HG02763 (cell line): Measurements from ENCODE around the gene BHLHE40.
"Not testable (repeated sequence)": the region's sequence is repeated elsewhere in the genome, so short reads cannot be mapped to it uniquely, and the experiment has no call there.

Experiments used
- ATAC-seq: cut with Tn5 transposase; IDR thresholded peaks from one replicate; pipeline ENCODE4 v1.9.1; 2021; ENCODE audit warnings: mild to moderate bottlenecking, moderate library complexity; ENCODE audit not compliant: unreplicated experiment

BHLHE40 gene

DNA sequence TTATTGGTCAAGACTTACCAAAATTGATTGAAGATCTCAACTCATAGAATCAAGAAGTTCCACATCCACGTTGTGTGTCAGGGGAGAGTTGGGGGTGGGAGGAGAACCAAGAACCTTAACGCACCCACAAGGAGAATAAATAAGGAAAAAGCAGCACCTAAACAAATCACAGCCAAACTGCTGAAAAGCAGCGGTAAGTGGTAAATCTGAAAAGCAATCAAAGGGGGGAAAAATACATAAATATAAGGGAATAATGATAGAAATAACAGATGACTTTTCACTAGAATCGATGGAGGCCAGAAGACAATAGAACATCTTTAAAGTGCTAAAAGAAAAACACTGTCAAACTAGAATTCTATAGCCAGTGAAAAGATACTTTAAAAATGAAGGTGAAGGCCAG, 20.1 kb upstream of the BHLHE40 start:
- no peak for ATAC-seq

- ATAC-seq = not testable (repeated sequence)
Observed at GRCh38 chr3:4961865-4962264, 17.4 kb upstream of the BHLHE40 start.

DNA sequence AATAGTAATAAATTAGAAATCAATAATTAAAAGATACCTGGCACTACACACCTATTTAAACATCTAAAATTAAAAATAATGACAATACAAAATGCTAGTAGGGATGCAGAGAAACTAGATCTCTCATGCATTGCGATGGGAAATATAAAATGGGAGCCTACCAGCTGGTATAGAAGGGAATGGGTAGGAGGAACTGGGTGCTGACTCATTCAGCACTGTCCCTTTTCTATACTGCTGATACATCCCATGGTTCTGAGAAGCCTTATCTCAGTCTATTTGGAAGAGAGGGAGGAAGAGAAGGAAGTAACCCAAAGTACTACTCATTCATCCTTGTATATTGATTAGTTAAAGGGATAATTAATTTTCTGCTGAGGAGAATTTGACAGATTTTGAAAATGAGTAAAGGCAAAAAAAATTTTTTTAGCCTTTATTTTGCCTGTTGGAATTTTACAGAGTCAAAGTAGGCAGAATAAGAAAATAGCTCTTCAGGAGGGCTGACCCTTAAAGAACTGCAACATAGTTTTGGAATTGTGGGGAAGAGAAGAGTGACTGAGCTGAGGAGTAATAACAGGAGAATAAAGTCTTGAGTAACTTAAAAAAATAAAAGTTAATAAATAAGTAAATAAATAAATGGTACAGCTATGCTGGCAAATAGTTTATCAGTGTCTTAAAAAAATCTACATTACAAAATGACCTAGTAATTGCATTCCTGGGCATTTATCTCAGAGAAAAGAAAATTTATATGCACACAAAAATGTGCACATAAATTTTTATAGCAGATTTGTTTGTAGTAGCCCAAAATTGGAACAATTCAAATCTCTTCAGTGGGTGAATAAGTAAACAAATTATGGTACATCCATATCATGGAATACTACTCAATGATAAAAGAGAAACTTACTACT, 15.3 kb upstream of the BHLHE40 start:
- ATAC-seq = no peak

GRCh38 chr3:4966006-4966405, 13.2 kb upstream of the BHLHE40 start:
- not testable (repeated sequence) for ATAC-seq

GRCh38 chr3:4967683-4968082, 11.6 kb upstream of the BHLHE40 start:
- not testable (repeated sequence) for ATAC-seq

- not testable (repeated sequence) for ATAC-seq
Observed at GRCh38 chr3:4971437-4971836, 7.8 kb upstream of the BHLHE40 start.

GRCh38 chr3:4971838-4972237, 7.4 kb upstream of the BHLHE40 start:
- no peak for ATAC-seq

GRCh38 chr3:4972652-4973643, 6.3 kb upstream of the BHLHE40 start:
- no peak for ATAC-seq

DNA sequence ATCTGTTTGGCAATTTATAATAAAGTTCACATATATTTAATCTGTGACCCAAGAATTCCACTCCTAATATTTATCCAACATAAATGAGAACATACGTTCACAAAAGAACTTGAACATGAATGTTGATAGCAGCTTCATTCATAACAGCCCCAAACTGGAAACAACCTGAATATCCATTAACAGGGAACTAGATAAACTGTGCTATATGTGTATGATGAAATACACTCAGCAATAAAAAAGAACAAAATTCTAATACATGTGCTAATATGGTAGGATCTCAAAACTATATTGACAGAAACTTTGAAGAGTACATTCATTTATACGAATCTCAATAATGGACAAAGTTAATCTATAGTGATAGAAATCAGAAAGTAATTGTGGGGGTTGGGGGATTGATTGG, 5.1 kb upstream of the BHLHE40 start:
- no peak for ATAC-seq

GRCh38 chr3:4976109-4976508, 3.1 kb upstream of the BHLHE40 start:
- ATAC-seq = no peak

DNA sequence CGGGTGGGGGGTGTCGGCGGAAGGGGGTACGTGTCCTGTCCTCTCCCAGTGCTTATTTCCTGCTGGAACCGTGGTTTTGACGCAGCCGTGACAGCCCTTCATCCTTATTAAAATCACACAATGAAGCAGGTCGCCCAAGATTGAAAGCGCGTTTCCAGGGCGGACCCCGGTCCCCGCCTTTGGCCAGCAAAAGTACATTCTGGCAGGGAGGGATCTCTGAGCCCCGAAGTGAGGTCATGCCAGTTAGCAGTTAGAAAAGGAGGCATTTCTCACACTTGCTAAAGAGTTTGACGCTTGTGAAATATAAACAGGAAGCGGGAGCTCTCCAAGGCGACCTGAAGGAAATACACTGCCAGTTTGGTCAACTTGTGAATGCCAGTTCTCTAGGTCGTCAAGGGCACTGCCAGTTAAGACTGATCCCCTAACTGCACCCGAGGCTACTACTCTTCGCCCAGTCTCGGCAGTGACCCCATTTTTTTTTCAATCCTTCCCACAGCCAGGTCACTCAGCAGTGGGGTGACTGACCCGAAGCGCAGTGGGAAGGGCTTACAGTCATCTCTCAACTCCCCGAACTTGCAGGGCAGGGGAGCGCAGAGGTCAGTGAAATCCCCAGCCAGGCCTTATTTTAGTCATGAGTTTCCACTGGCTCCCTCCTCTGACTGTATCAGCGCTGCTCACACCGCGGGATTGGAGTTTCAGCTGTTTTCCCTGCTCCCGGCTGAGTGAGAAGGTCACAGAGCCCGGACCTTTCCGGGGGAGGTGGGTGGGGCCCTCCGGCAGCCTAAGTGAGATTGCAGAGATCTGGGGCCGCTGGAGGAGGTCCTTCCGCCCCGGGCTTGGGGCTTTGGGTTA, 2.0 kb upstream of the BHLHE40 start:
- ATAC-seq = peak; percentile 29

- no peak for ATAC-seq
Observed at GRCh38 chr3:4977853-4978203, 1.4 kb upstream of the BHLHE40 start.

GRCh38 chr3:4978204-4978965, 852 bp upstream of the BHLHE40 start:
- ATAC-seq = peak; percentile 39

DNA sequence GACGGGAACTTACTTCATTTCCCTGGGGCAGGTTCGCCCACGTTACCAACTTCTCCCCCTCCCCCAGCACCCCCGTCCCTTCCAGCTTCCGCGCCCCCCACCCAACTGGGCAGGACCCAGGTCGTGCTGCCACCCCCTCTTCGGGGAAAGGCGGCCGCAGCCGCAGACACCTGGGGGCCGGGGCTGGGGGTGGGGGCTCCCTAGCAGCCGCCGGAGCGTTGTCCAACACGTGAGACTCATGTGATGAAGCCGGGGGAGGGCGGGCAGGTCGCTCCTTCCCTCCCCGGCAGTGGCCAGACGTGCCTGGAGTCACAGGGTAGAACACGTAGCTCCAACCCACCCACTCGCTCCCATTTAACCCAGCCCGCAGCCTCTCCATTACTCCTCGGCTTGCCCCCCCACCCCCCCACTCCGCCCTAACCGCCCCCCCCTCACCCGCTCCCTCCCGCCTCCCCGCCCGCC, 240 bp upstream of the BHLHE40 start:
- peak; percentile 41 for ATAC-seq

- peak; percentile 11 for ATAC-seq
Observed at GRCh38 chr3:4980229-4981203, 1.3 kb downstream of the BHLHE40 start.

DNA sequence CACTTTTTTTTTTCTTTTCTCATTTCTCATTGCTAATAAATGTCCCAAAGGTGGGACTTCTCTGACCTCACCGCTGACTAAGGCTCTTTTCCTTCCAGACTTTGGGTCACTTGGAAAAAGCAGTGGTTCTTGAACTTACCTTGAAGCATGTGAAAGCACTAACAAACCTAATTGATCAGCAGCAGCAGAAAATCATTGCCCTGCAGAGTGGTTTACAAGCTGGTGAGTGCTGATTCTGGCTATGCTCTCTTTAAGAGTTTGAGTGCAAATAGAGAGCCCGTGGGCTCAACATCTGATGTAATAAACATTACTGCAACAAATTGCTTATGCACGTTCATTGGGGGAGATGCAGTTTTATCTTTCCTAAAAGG, 2.0 kb downstream of the BHLHE40 start:
- no peak for ATAC-seq

- no peak for ATAC-seq
Observed at GRCh38 chr3:4981665-4982494, 2.6 kb downstream of the BHLHE40 start.
